Measurements from ENCODE around the gene TMEM253. TPM values are rescaled to one million over a fixed set of nuclear protein-coding genes. Genes with fewer than 3 reads are reported as not detected.

The TMEM253 gene
- not detected in 2 replicates for total RNA-seq

DNA sequence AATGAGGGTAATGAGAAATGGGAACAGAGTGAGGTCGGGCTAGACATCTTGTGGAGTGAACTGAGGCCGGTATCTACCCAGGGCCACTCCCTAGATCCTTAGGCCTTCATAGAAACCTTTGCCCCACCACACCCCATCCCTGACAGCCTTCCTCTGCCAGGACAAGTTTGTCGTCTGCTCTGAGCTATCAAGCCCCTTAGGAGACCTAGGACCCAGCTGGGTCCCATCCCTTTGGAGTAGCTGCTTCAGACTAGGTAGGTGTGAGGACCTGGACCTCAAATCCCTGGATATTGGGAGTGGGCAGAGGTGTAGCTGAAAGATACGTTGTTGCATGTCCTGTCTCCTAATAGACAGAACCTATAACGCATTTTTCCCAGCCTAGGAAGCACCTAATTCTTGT lies at the start of gene TMEM253:
Gene TMEM253, plus strand, starts transcription at position 136 of the 400 bp plus-strand sequence. CDS start 278 bp downstream, outside the sequence.

DNA sequence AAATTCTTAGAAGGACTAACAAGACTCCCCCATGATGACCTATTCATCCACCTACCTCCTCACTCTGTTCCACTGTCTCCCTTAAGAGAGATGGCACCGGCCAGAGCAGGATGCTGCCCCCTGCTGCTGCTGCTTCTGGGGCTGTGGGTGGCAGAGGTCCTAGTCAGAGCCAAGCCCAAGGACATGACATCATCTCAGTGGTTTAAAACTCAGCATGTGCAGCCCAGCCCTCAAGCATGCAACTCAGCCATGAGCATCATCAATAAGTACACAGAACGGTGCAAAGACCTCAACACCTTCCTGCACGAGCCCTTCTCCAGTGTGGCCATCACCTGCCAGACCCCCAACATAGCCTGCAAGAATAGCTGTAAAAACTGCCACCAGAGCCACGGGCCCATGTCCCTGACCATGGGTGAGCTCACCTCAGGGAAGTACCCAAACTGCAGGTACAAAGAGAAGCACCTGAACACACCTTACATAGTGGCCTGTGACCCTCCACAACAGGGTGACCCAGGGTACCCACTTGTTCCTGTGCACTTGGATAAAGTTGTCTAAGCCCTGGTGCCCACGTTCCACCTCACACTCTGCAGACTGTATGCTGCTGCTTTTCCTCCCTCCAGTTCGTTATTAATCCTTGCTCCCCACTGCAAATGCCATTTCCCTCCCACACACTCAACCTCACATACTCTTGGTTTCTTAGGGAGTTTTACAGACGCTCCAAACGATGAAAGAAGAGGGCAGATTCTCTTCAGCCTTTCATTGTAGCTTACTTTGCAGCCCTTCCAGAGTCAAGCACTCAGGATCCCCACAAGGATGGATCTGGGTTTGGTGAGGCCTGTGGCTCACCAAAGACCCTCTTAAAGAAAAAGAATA lies 42.8 kb upstream of the TMEM253 start, which contains the start of gene RNASE8:
Gene RNASE8, plus strand, starts transcription at position 20 of the 873 bp plus-strand sequence. Its CDS starts 71 bp downstream, at position 91.

GRCh38 chr14:21070083-21070609 lies 30.7 kb upstream of the TMEM253 start, which contains the start of gene ARHGEF40:
ARHGEF40 (plus strand) TSS chr14:21070304; CDS start chr14:21070397, 93 bp downstream.

GRCh38 chr14:21098076-21098891 lies 2.6 kb upstream of the TMEM253 start, which contains the start of gene ZNF219:
ZNF219 (minus strand) TSS chr14:21098655; CDS start chr14:21093591, 5,064 bp downstream.

Other genes starting within 250 kb of the TMEM253 start
- 0.16 TPM in 1 of 2 replicates, not detected in the other for gene RNASE3, start 209.7 kb upstream of the TMEM253 start, total RNA-seq
- gene RNASE2, start 145.6 kb upstream of the TMEM253 start, total RNA-seq = not detected in 2 replicates
- 19.1 and 25.4 TPM in 2 replicates for gene METTL17, start 111.1 kb upstream of the TMEM253 start, total RNA-seq
- gene SLC39A2, start 101.8 kb upstream of the TMEM253 start, total RNA-seq = 0.95 TPM in 1 of 2 replicates, not detected in the other
- 0.52 TPM in 1 of 2 replicates, not detected in the other for gene NDRG2, start 76.0 kb upstream of the TMEM253 start, total RNA-seq
- not detected in 2 replicates for gene TPPP2, start 70.8 kb upstream of the TMEM253 start, total RNA-seq
- gene RNASE13, start 66.3 kb upstream of the TMEM253 start, total RNA-seq = not detected in 2 replicates
- not detected in 2 replicates for gene RNASE7, start 58.7 kb upstream of the TMEM253 start, total RNA-seq
- gene RNASE8, start 43.2 kb upstream of the TMEM253 start, total RNA-seq = not detected in 2 replicates
- gene ARHGEF40, start 30.8 kb upstream of the TMEM253 start, total RNA-seq = 37.4 and 40.5 TPM in 2 replicates
- 0.63 and 1.1 TPM in 2 replicates for gene ZNF219, start 2.4 kb upstream of the TMEM253 start, total RNA-seq
- not detected in 2 replicates for gene OR5AU1, start 55.0 kb downstream of the TMEM253 start, total RNA-seq
- 581 and 824 TPM in 2 replicates for gene HNRNPC, start 168.4 kb downstream of the TMEM253 start, total RNA-seq
- 0.16 TPM in 1 of 2 replicates, not detected in the other for gene RPGRIP1, start 179.0 kb downstream of the TMEM253 start, total RNA-seq

Measured in bronchial smooth muscle cell (primary cell).